HepG2 (cell line): ENCODE measurements around the gene PYGO2. TPM values are rescaled to one million over a fixed set of nuclear protein-coding genes. Genes with fewer than 3 reads are reported as not detected.
A peak's percentile ranks its signal among the peaks of the same experiment; 100 is the strongest.

Experiments used
- ADNP ChIP-seq: sonication (generic); formaldehyde crosslinking; IDR thresholded peaks from 2 replicates; pipeline ENCODE4 v1.4.0; 2020; ENCODE audit warnings: missing genetic modification reagents
- ARID4A ChIP-seq: sonication (generic); formaldehyde crosslinking; IDR thresholded peaks from 2 replicates; pipeline ENCODE4 v1.5.0; 2020; ENCODE audit warnings: mild to moderate bottlenecking, missing genetic modification reagents, borderline replicate concordance
- ATF2 ChIP-seq: sonication (generic); formaldehyde crosslinking; IDR thresholded peaks from 2 replicates; pipeline ENCODE4 v1.4.0; 2020; ENCODE audit warnings: missing genetic modification reagents
- ATF4 ChIP-seq, 2 experiments: fragments of 450-650 bp in 1 of 2; sonication (generic) in 1 of 2; formaldehyde crosslinking; IDR thresholded peaks; 2 replicates each; pipeline versions ENCODE4 v1.5.0 to v1.8.0; 2020 to 2022; ENCODE audit warnings: mild to moderate bottlenecking in 1 of 2, missing genetic modification reagents in 1 of 2
- FOXP1 ChIP-seq, 2 experiments: fragments of 450-650 bp in 1 of 2; IDR thresholded peaks; 2 replicates each; pipeline ENCODE4 v1.6.1; 2017 to 2018; ENCODE audit warnings: antibody characterized with exemption in 1 of 2
- MYPOP ChIP-seq: sonication (generic); formaldehyde crosslinking; IDR thresholded peaks from 2 replicates; pipeline ENCODE4 v1.8.1; 2023; ENCODE audit warnings: mild to moderate bottlenecking, moderate library complexity, missing genetic modification reagents
- PAF1 ChIP-seq: IDR thresholded peaks from 2 replicates; pipeline ENCODE4 v1.6.1; 2016; ENCODE audit warnings: missing genetic modification reagents, missing compliant biosample characterization
- PITX1 ChIP-seq: sonication (generic); formaldehyde crosslinking; IDR thresholded peaks from 2 replicates; pipeline ENCODE4 v1.5.1; 2020; ENCODE audit warnings: mild to moderate bottlenecking, missing genetic modification reagents
- POGZ ChIP-seq: sonication (generic); formaldehyde crosslinking; IDR thresholded peaks from 2 replicates; pipeline ENCODE4 v1.4.0; 2020; ENCODE audit warnings: mild to moderate bottlenecking, missing genetic modification reagents
- SIN3B ChIP-seq: fragments of 150-350 bp; IDR thresholded peaks from 2 replicates; pipeline ENCODE4 v1.6.1; 2014; ENCODE audit warnings: low read length
- ZBTB10 ChIP-seq: sonication (generic); formaldehyde crosslinking; IDR thresholded peaks from 2 replicates; pipeline ENCODE4 v1.4.0; 2020; ENCODE audit warnings: missing genetic modification reagents, borderline replicate concordance
- ZBTB20 ChIP-seq: sonication (generic); formaldehyde crosslinking; IDR thresholded peaks from 2 replicates; pipeline ENCODE4 v1.8.1; 2023; ENCODE audit warnings: missing genetic modification reagents, low read depth, mild to moderate bottlenecking, borderline replicate concordance
- ZMYM3 ChIP-seq: sonication (generic); formaldehyde crosslinking; IDR thresholded peaks from 2 replicates; pipeline ENCODE4 v1.5.1; 2020; ENCODE audit warnings: mild to moderate bottlenecking, missing genetic modification reagents
- ZNF256 ChIP-seq: sonication (generic); formaldehyde crosslinking; conservative IDR thresholded peaks from 2 replicates; pipeline ENCODE4 v1.4.0; 2020; ENCODE audit warnings: missing genetic modification reagents
- ZNF274 ChIP-seq: sonication (generic); formaldehyde crosslinking; IDR thresholded peaks from 2 replicates; pipeline ENCODE4 v1.5.1; 2020; ENCODE audit warnings: mild to moderate bottlenecking, missing genetic modification reagents
- ZNF343 ChIP-seq: sonication (generic); formaldehyde crosslinking; IDR thresholded peaks from 2 replicates; pipeline ENCODE4 v1.4.0; 2020; ENCODE audit warnings: mild to moderate bottlenecking, missing genetic modification reagents
- ZNF746 ChIP-seq: sonication (generic); formaldehyde crosslinking; IDR thresholded peaks from 2 replicates; pipeline ENCODE4 v1.8.0; 2022; ENCODE audit warnings: mild to moderate bottlenecking, missing genetic modification reagents
- polyA plus RNA-seq, 8 experiments: library from polyadenylated mRNA; depleted of rRNA in 3 of 8; stranded (reverse) in 7 of 8; unstranded in 1 of 8; fragments of >200 nt; fragmentation: Illumina TruSeq in 4 of 8; extraction: Trizol in 4 of 8; gene quantifications; 2 replicates each; pipeline versions ENCODE4 v1.2.1 to v1.2.3, GENCODE V29; 2011 to 2016; ENCODE audit warnings: low read depth in 4 of 8, missing spikeins in 1 of 8, mixed read lengths in 1 of 8; ENCODE audit not compliant: insufficient read depth in 1 of 8
- total RNA-seq, 5 experiments: library from RNA; depleted of rRNA; stranded (reverse); fragments of >200 nt; fragmentation: Illumina TruSeq; extraction: Trizol; gene quantifications; 2 replicates each; pipeline ENCODE4 v1.2.3, GENCODE V29; 2016; ENCODE audit warnings: low read depth in 1 of 5

Gene PYGO2
- total and polyA plus RNA-seq, 2 of the 13 experiments (the other 11 are each of a cell fraction or from before 2014, with no cell fraction given) = 20.3 to 21.8 TPM

GRCh38 chr1:154931940-154932487 lies 29.6 kb downstream of the PYGO2 start (continued):
- TF ChIP-seq ZNF274 (CRISPR knock-in tag) (peak; percentile 43; the same call in 1 of the 2 replicates), ARID4A (CRISPR knock-in tag) (peak; percentile 28; the same call in 1 of the 2 replicates), MYPOP (CRISPR knock-in tag) (no peak), ZNF746 (CRISPR knock-in tag) (no peak), FOXP1 (IDR thresholded peaks at IDR 0.05) (no peak), FOXP1 (CRISPR knock-in tag; IDR thresholded peaks at IDR 0.05) (no peak), ZMYM3 (CRISPR knock-in tag) (no peak; the same call in 1 of the 2 replicates), ZBTB20 (no peak), PAF1 (CRISPR knock-in tag) (no peak), SIN3B (no peak), ZNF256 (CRISPR knock-in tag) (no peak), ATF4 (CRISPR knock-in tag; IDR thresholded peaks at IDR 0.05) (no peak), ATF2 (CRISPR knock-in tag) (0 out of 2 replicates have a peak, but pooled peaks have one; percentile 20), ZNF343 (CRISPR knock-in tag) (peak; percentile 38; the same call in 1 of the 2 replicates), ADNP (CRISPR knock-in tag) (no peak), POGZ (CRISPR knock-in tag) (peak; percentile 48; the same call in 1 of the 2 replicates), ZBTB10 (CRISPR knock-in tag) (no peak), PITX1 (CRISPR knock-in tag) (0 out of 2 replicates have a peak, but pooled peaks have one; percentile 55)
